ENCODE results near the gene PPP1R9A.

The PPP1R9A gene

GRCh38 chr7:95054386-95054785 is 147.0 kb downstream of the PPP1R9A start:
- no peak overlapping the region for H3K27ac ChIP-seq
- no peaks in the 10 kb centered on the region for H3K4me1 ChIP-seq
- H3K4me3 ChIP-seq: no peak overlapping the region
- H3K27me3 ChIP-seq: no peaks in the 10 kb centered on the region
- no peak for DNase-seq
- no peaks in the 10 kb centered on the region for H3K36me3 ChIP-seq
- intact Hi-C loops (cut with DNase I; ENCODE audit: low total_unique reads): no loop called here
- no peaks in the 10 kb centered on the region for H3K9me3 ChIP-seq
- TF ChIP-seq, protein P1, sequence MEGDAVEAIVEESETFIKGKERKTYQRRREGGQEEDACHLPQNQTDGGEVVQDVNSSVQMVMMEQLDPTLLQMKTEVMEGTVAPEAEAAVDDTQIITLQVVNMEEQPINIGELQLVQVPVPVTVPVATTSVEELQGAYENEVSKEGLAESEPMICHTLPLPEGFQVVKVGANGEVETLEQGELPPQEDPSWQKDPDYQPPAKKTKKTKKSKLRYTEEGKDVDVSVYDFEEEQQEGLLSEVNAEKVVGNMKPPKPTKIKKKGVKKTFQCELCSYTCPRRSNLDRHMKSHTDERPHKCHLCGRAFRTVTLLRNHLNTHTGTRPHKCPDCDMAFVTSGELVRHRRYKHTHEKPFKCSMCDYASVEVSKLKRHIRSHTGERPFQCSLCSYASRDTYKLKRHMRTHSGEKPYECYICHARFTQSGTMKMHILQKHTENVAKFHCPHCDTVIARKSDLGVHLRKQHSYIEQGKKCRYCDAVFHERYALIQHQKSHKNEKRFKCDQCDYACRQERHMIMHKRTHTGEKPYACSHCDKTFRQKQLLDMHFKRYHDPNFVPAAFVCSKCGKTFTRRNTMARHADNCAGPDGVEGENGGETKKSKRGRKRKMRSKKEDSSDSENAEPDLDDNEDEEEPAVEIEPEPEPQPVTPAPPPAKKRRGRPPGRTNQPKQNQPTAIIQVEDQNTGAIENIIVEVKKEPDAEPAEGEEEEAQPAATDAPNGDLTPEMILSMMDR (IDR thresholded peaks at IDR 0.05): no peak

DNA sequence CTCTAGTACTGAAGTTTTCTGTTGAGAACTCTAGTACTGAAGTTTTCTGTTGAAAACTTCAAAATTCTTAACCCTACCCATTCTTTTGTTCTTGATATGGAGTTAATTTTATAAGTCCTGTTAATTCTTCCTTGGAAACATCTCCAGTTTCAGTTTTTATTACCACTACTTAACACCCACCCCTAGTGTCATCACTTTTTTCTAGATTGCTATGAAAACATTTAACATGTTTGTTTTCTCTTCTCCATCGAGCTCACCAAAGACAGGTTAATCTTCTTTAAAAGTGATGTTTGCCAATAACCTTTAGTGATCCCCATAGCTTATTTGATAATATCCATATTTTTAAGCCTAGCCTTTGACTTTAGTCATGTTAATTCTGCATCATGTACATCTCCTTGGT is 147.9 kb downstream of the PPP1R9A start:
- Histone ChIP-seq H3K27ac (no peak overlapping the region), H3K4me3 (no peak overlapping the region), H3K27me3 (no peaks in the 10 kb centered on the region), H3K9me3 (no peaks in the 10 kb centered on the region), H3K36me3 (no peaks in the 10 kb centered on the region), H3K4me1 (no peaks in the 10 kb centered on the region)
- DNase-seq: no peak
- TF ChIP-seq, protein P1 (IDR thresholded peaks at IDR 0.05): no peak
- intact Hi-C loops (cut with DNase I; ENCODE audit: low total_unique reads): no loop called here

- intact Hi-C loops (cut with DNase I; ENCODE audit: low total_unique reads): no loop called here
- Histone ChIP-seq H3K4me3 (no peak overlapping the region), H3K36me3 (no peaks in the 10 kb centered on the region), H3K4me1 (no peaks in the 10 kb centered on the region), H3K27me3 (no peaks in the 10 kb centered on the region), H3K9me3 (no peaks in the 10 kb centered on the region), H3K27ac (no peak overlapping the region)
- no peak for DNase-seq
- TF ChIP-seq, protein P1 (IDR thresholded peaks at IDR 0.05): no peak
Observed at GRCh38 chr7:95056107-95056739, 148.8 kb downstream of the PPP1R9A start.

DNA sequence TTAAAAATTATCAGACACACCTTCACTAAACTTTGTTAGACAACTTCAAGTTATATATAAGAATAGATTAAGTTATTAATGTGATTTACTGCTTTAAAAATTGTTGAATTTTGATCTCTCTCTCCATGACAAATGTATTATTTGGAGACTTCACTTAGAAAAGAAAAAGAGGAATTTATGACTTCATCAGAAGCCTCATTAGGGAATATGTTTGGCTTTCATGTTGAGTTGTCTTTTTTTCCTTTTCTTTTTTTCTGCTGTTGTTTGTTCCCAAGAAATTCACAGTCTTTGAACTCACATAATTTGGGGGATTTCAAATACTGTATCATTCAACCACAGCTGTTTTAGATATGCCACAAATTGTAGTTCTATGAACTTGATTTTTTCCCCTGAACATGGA is 149.5 kb downstream of the PPP1R9A start:
- no peak overlapping the region for H3K27ac ChIP-seq
- no peaks in the 10 kb centered on the region for H3K4me1 ChIP-seq
- no peaks in the 10 kb centered on the region for H3K9me3 ChIP-seq
- no peaks in the 10 kb centered on the region for H3K36me3 ChIP-seq
- no peak overlapping the region for H3K4me3 ChIP-seq
- no peak for DNase-seq
- no peaks in the 10 kb centered on the region for H3K27me3 ChIP-seq
- intact Hi-C loops (cut with DNase I; ENCODE audit: low total_unique reads): no loop called here
- TF ChIP-seq, protein P1 (IDR thresholded peaks at IDR 0.05): no peak

GRCh38 chr7:95059842-95060313 is 152.5 kb downstream of the PPP1R9A start:
- TF ChIP-seq, protein P1 (IDR thresholded peaks at IDR 0.05): no peak
- Histone ChIP-seq H3K27ac (no peak overlapping the region), H3K4me3 (no peak overlapping the region), H3K27me3 (no peaks in the 10 kb centered on the region), H3K9me3 (no peaks in the 10 kb centered on the region), H3K4me1 (no peaks in the 10 kb centered on the region), H3K36me3 (no peaks in the 10 kb centered on the region)
- intact Hi-C loops (cut with DNase I; ENCODE audit: low total_unique reads): no loop called here
- no peak for DNase-seq

GRCh38 chr7:95062901-95063300 is 155.5 kb downstream of the PPP1R9A start:
- no peak for DNase-seq
- H3K27me3 ChIP-seq: no peaks in the 10 kb centered on the region
- no peak overlapping the region for H3K27ac ChIP-seq
- intact Hi-C loops (cut with DNase I; ENCODE audit: low total_unique reads): no loop called here
- H3K4me3 ChIP-seq: no peak overlapping the region
- no peaks in the 10 kb centered on the region for H3K36me3 ChIP-seq
- H3K9me3 ChIP-seq: no peaks in the 10 kb centered on the region
- TF ChIP-seq, protein P1 (IDR thresholded peaks at IDR 0.05): no peak
- no peaks in the 10 kb centered on the region for H3K4me1 ChIP-seq
